GM12875 (cell line): ENCODE results near the gene LGALS7.
"Not testable (repeated sequence)": the region's sequence is repeated elsewhere in the genome, so short reads cannot be mapped to it uniquely, and the experiment has no call there.

Experiments
- H3K4me3 ChIP-seq: one replicate; pipeline ENCODE4 v1.5.1; 2011; ENCODE audit warnings: low read depth, low read length, control low read depth
- CTCF ChIP-seq: IDR thresholded peaks from 2 replicates; pipeline ENCODE4 v1.5.1; 2011; ENCODE audit warnings: low read depth, mild to moderate bottlenecking, control low read depth, inconsistent platforms, low read length, moderate library complexity, borderline replicate concordance; ENCODE audit not compliant: insufficient read depth

LGALS7 gene

GRCh38 chr19:38805180-38805579 lies 31.9 kb upstream of the LGALS7 start:
- no peak for TF ChIP-seq CTCF
- H3K4me3 ChIP-seq: no peak overlapping the region

- H3K4me3 ChIP-seq: no peak overlapping the region
- no peak for TF ChIP-seq CTCF
These were observed 30.2 kb upstream of the LGALS7 start for GRCh38 chr19:38803543-38803942.

- no peak for TF ChIP-seq CTCF
- H3K4me3 ChIP-seq: no peak overlapping the region
These were observed 28.2 kb upstream of the LGALS7 start for GRCh38 chr19:38801359-38802095.

GRCh38 chr19:38800577-38801347 lies 27.4 kb upstream of the LGALS7 start:
- TF ChIP-seq CTCF: no peak
- no peak overlapping the region for H3K4me3 ChIP-seq

- TF ChIP-seq CTCF: no peak
- H3K4me3 ChIP-seq: no peak overlapping the region
These were observed 25.8 kb upstream of the LGALS7 start for GRCh38 chr19:38799104-38799503.

GRCh38 chr19:38797781-38798180 lies 24.5 kb upstream of the LGALS7 start:
- H3K4me3 ChIP-seq: not testable (repeated sequence)

GRCh38 chr19:38796154-38796553 lies 22.8 kb upstream of the LGALS7 start:
- no peak for TF ChIP-seq CTCF
- H3K4me3 ChIP-seq: no peak overlapping the region
